Osteocyte (in vitro differentiated cells): ENCODE results near the gene SPATA2. TPM values are rescaled to one million over a fixed set of nuclear protein-coding genes. Genes with fewer than 3 reads are reported as not detected.

Experiments
- DNase-seq: peaks from one replicate; pipeline ENCODE4 v3.0.0; 2021; ENCODE audit warnings: mixed read lengths; ENCODE audit not compliant: unreplicated experiment; ENCODE audit errors: extremely low spot score
- H3K27ac Mint-ChIP-seq: one replicate; pipeline ENCODE4 v1.8.0; 2021; ENCODE audit warnings: mild to moderate bottlenecking, mixed read lengths; ENCODE audit not compliant: unreplicated experiment
- H3K27me3 Mint-ChIP-seq: one replicate; pipeline ENCODE4 v1.8.0; 2021; ENCODE audit warnings: mixed read lengths; ENCODE audit not compliant: unreplicated experiment
- H3K36me3 Mint-ChIP-seq: one replicate; pipeline ENCODE4 v1.8.0; 2021; ENCODE audit warnings: mixed read lengths; ENCODE audit not compliant: unreplicated experiment
- H3K4me1 Mint-ChIP-seq: one replicate; pipeline ENCODE4 v1.8.0; 2021; ENCODE audit warnings: mixed read lengths; ENCODE audit not compliant: unreplicated experiment
- H3K4me3 Mint-ChIP-seq: one replicate; pipeline ENCODE4 v1.8.0; 2021; ENCODE audit warnings: mild to moderate bottlenecking, moderate library complexity, mixed read lengths; ENCODE audit not compliant: unreplicated experiment
- H3K9me3 Mint-ChIP-seq: one replicate; pipeline ENCODE4 v1.8.0; 2021; ENCODE audit warnings: mixed read lengths; ENCODE audit not compliant: unreplicated experiment
- CTCF ChIP-seq: fragments of 200-600 bp; sonication (generic); IDR thresholded peaks from 2 replicates; pipeline ENCODE4 v1.5.0; 2021; ENCODE audit warnings: antibody characterized with exemption, mild to moderate bottlenecking, moderate library complexity
- total RNA-seq: library from RNA; stranded (reverse); gene quantifications from 2 replicates; pipeline ENCODE4 v1.2.1, GENCODE V29; 2021

The SPATA2 gene
- total RNA-seq, 1 donor from 2014 or later = 6.6 TPM

- Mint-ChIP-seq H3K36me3 (peaks cover 38% of the 10 kb centered on the region), H3K9me3 (no peaks in the 10 kb centered on the region), H3K4me1 (peaks cover 26% of the 10 kb centered on the region), H3K4me3 (no peak overlapping the region), H3K27me3 (no peaks in the 10 kb centered on the region), H3K27ac (no peak overlapping the region)
- DNase-seq = no peak
- no peak for TF ChIP-seq CTCF
Observed at GRCh38 chr20:49945306-49945700, 30.0 kb upstream of the SPATA2 start.

- Mint-ChIP-seq H3K36me3 (peaks cover 27% of the 10 kb centered on the region), H3K4me3 (no peak overlapping the region), H3K27me3 (no peaks in the 10 kb centered on the region), H3K4me1 (peaks cover 26% of the 10 kb centered on the region), H3K27ac (no peak overlapping the region), H3K9me3 (no peaks in the 10 kb centered on the region)
- DNase-seq = no peak
- TF ChIP-seq CTCF = no peak
Observed at GRCh38 chr20:49942942-49943341, 27.6 kb upstream of the SPATA2 start.

- H3K4me3 Mint-ChIP-seq = no peak overlapping the region
- peaks cover 25% of the 10 kb centered on the region for H3K36me3 Mint-ChIP-seq
- no peak for TF ChIP-seq CTCF
- H3K9me3 Mint-ChIP-seq = no peaks in the 10 kb centered on the region
- H3K27me3 Mint-ChIP-seq = no peaks in the 10 kb centered on the region
- H3K4me1 Mint-ChIP-seq = peaks cover 28% of the 10 kb centered on the region
- no peak overlapping the region for H3K27ac Mint-ChIP-seq
- DNase-seq = no peak
Observed at GRCh38 chr20:49942303-49942702, 27.0 kb upstream of the SPATA2 start.

GRCh38 chr20:49941456-49941855 lies 26.1 kb upstream of the SPATA2 start:
- peaks cover 20% of the 10 kb centered on the region for H3K36me3 Mint-ChIP-seq
- H3K27ac Mint-ChIP-seq = no peak overlapping the region

More at GRCh38 chr20:49941456-49941855, 26.1 kb upstream of the SPATA2 start:
- TF ChIP-seq CTCF = no peak
- no peak overlapping the region for H3K4me3 Mint-ChIP-seq
- H3K27me3 Mint-ChIP-seq = no peaks in the 10 kb centered on the region
- H3K9me3 Mint-ChIP-seq = no peaks in the 10 kb centered on the region
- H3K4me1 Mint-ChIP-seq = peaks cover 33% of the 10 kb centered on the region
- DNase-seq = no peak
